Measurements from ENCODE around the gene KLK14. TPM values are rescaled to one million over a fixed set of nuclear protein-coding genes. Genes with fewer than 3 reads are reported as not detected.

Gene KLK14
- total and polyA plus RNA-seq, 2 of the 8 experiments (the other 6 are each of a cell fraction or from before 2014, with no cell fraction given) = 0.09 to 1.2 TPM

- TF ChIP-seq CHD7 (IDR thresholded peaks at IDR 0.05; ENCODE audit: insufficient replicate concordance, low read length) (no peak), POLR2AphosphoS5 (IDR thresholded peaks at IDR 0.05; ENCODE audit: low read depth, low read length) (no peak), JUND (IDR thresholded peaks at IDR 0.05; ENCODE audit: low read length) (no peak), CBX5 (IDR thresholded peaks at IDR 0.05; ENCODE audit: low read depth, low read length) (no peak)
Measured at GRCh38 chr19:51116736-51117286, 34.1 kb upstream of the KLK14 start (continued).
